ENCODE measurements around the gene ZBTB20.

The ZBTB20 gene

GRCh38 chr3:114794894-114795630 lies 352.0 kb downstream of the ZBTB20 start:
- H3K9ac ChIP-seq (ENCODE audit: low read depth, low read length), result no peak overlapping the region
- H3K4me1 ChIP-seq (ENCODE audit: insufficient read depth, low read length), result peaks cover 3% of the 10 kb centered on the region; the same call in 1 of the 2 replicates
- H3K9me3 ChIP-seq (ENCODE audit: control insufficient read depth, insufficient read depth, low read length), result no peaks in the 10 kb centered on the region
- H3K36me3 ChIP-seq (ENCODE audit: insufficient read depth, low read length), result no peaks in the 10 kb centered on the region

DNA sequence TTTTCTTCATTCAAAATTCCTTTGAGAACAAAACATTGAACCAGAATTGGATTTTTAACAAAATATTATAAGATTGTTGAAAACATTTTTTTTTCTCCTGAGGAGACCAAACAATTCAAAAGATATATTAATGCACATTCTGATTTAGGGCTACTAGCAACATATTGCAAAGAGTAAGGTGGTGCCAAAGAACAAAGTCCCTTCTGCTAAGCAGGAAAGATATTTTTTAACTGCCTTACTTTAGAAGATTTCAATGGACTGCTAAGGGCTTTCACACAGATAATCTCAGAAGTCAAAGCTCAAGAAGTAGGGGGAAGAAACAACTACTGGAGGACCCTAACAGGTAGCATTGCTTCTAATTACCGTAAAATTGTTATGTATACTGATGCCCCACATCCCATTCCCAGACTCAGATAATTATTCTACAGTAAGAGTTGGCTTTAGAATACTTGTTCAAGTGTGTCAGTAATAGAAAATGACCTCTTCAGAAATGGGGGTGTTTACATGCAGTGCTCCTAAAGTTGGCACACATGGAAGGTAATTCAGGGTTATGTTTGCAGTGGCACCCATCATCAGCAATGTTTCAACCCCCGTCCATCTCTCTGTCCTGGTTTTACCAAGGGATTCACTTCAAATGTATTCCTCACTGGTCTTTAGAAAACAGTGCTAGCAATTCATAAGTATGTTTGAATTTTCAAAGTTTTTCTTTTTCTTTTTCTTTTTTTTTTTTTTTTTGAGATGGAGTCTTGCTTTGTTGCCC lies 354.7 kb downstream of the ZBTB20 start:
- H3K36me3 ChIP-seq (ENCODE audit: insufficient read depth, low read length), result no peaks in the 10 kb centered on the region
- H3K9me3 ChIP-seq (ENCODE audit: control insufficient read depth, insufficient read depth, low read length), result no peaks in the 10 kb centered on the region
- peaks cover 3% of the 10 kb centered on the region; the same call in 1 of the 2 replicates for H3K4me1 ChIP-seq (ENCODE audit: insufficient read depth, low read length)
- no peak overlapping the region for H3K9ac ChIP-seq (ENCODE audit: low read depth, low read length)

GRCh38 chr3:114790752-114791151 lies 356.3 kb downstream of the ZBTB20 start:
- Histone ChIP-seq H3K36me3 (ENCODE audit: insufficient read depth, low read length) (no peaks in the 10 kb centered on the region), H3K9me3 (ENCODE audit: control insufficient read depth, insufficient read depth, low read length) (no peaks in the 10 kb centered on the region), H3K9ac (ENCODE audit: low read depth, low read length) (no peak overlapping the region), H3K4me1 (ENCODE audit: insufficient read depth, low read length) (peaks cover 3% of the 10 kb centered on the region; the same call in 1 of the 2 replicates)

DNA sequence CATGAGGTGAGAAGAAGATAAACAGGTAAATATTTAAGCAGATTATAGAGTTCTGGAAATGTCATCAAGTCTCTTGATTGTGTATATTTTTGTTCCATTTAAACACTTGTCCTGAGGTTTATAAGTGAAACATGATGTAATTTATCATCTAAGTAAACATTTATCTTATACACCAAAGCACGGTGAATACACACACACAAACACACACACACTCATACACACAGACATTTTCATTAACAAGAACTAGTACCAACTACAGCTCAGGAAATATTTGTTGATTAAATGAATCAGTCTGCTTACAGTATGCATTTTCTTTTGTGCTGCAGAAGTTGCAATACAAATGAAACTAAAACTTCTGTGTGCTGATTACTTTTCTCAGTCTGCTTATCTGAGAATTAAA lies 357.3 kb downstream of the ZBTB20 start:
- 0 out of 2 replicates have a peak, but pooled peaks cover under 1% of the 10 kb centered on the region for H3K4me1 ChIP-seq (ENCODE audit: insufficient read depth, low read length)
- no peaks in the 10 kb centered on the region for H3K36me3 ChIP-seq (ENCODE audit: insufficient read depth, low read length)
- H3K9me3 ChIP-seq (ENCODE audit: control insufficient read depth, insufficient read depth, low read length), result no peaks in the 10 kb centered on the region
- H3K9ac ChIP-seq (ENCODE audit: low read depth, low read length), result no peak overlapping the region

- no peak overlapping the region for H3K9ac ChIP-seq (ENCODE audit: low read depth, low read length)
- no peaks in the 10 kb centered on the region for H3K4me1 ChIP-seq (ENCODE audit: insufficient read depth, low read length)
- H3K36me3 ChIP-seq (ENCODE audit: insufficient read depth, low read length), result no peaks in the 10 kb centered on the region
- no peaks in the 10 kb centered on the region; the same call in 1 of the 2 replicates for H3K9me3 ChIP-seq (ENCODE audit: control insufficient read depth, insufficient read depth, low read length)
Observed at GRCh38 chr3:114775395-114775794, 371.7 kb downstream of the ZBTB20 start.

- Histone ChIP-seq H3K9ac (ENCODE audit: low read depth, low read length) (no peak overlapping the region), H3K36me3 (ENCODE audit: insufficient read depth, low read length) (no peaks in the 10 kb centered on the region), H3K9me3 (ENCODE audit: control insufficient read depth, insufficient read depth, low read length) (no peaks in the 10 kb centered on the region; the same call in 1 of the 2 replicates), H3K4me1 (ENCODE audit: insufficient read depth, low read length) (no peaks in the 10 kb centered on the region)
Observed at GRCh38 chr3:114770874-114771273, 376.2 kb downstream of the ZBTB20 start.

- Histone ChIP-seq H3K9me3 (ENCODE audit: control insufficient read depth, insufficient read depth, low read length) (no peaks in the 10 kb centered on the region), H3K9ac (ENCODE audit: low read depth, low read length) (no peak overlapping the region), H3K4me1 (ENCODE audit: insufficient read depth, low read length) (0 out of 2 replicates have a peak, but pooled peaks cover 4% of the 10 kb centered on the region), H3K36me3 (ENCODE audit: insufficient read depth, low read length) (no peaks in the 10 kb centered on the region)
Observed at GRCh38 chr3:114764056-114764492, 383.0 kb downstream of the ZBTB20 start.

DNA sequence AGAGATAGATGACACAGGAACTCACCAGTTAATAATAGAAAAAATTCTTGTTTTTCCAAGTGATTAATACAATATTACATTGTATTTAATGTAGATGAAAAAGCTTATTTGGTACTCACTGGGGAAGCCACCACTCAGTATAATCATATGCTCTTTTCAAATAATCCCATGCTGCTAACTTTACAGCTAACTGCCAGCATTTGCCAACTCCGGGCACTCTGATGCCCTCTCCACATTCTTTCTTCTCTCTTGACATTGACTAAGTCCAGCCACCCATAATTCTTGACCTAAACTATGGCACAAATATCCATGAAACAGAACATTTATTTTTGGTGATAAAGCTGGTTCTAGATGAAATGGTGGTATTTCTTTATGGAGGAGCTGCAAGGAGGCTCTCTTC lies 384.9 kb downstream of the ZBTB20 start:
- H3K9me3 ChIP-seq (ENCODE audit: control insufficient read depth, insufficient read depth, low read length), result no peaks in the 10 kb centered on the region
- H3K4me1 ChIP-seq (ENCODE audit: insufficient read depth, low read length), result 0 out of 2 replicates have a peak, but pooled peaks cover 7% of the 10 kb centered on the region
- H3K36me3 ChIP-seq (ENCODE audit: insufficient read depth, low read length), result no peaks in the 10 kb centered on the region
- H3K9ac ChIP-seq (ENCODE audit: low read depth, low read length), result no peak overlapping the region

DNA sequence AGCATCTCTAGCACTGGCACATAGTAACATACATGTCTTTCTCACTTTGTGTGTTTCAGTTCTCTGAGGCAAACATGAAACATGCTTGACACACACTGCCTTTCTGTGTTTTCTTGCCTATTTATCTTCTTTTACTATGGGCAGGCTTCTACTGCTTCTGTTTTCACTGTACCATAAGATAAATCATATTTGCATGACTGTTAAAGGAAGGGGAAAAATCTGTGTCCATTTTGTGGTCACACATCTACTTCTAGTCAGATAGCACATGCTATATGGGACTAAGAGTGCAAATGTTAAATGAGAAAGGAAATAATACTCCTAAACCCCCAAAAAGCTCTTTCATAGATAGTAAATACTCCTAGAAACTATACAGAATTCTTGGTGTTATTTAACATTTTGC lies 386.4 kb downstream of the ZBTB20 start:
- Histone ChIP-seq H3K9ac (ENCODE audit: low read depth, low read length) (no peak overlapping the region), H3K9me3 (ENCODE audit: control insufficient read depth, insufficient read depth, low read length) (no peaks in the 10 kb centered on the region), H3K36me3 (ENCODE audit: insufficient read depth, low read length) (no peaks in the 10 kb centered on the region), H3K4me1 (ENCODE audit: insufficient read depth, low read length) (0 out of 2 replicates have a peak, but pooled peaks cover 7% of the 10 kb centered on the region)

GRCh38 chr3:114758831-114759699 lies 388.0 kb downstream of the ZBTB20 start:
- H3K36me3 ChIP-seq (ENCODE audit: insufficient read depth, low read length), result no peaks in the 10 kb centered on the region
- 0 out of 2 replicates have a peak, but pooled peaks cover 7% of the 10 kb centered on the region for H3K4me1 ChIP-seq (ENCODE audit: insufficient read depth, low read length)
- H3K9ac ChIP-seq (ENCODE audit: low read depth, low read length), result no peak overlapping the region
- H3K9me3 ChIP-seq (ENCODE audit: control insufficient read depth, insufficient read depth, low read length), result no peaks in the 10 kb centered on the region

- 0 out of 2 replicates have a peak, but pooled peaks cover 12% of the 10 kb centered on the region for H3K4me1 ChIP-seq (ENCODE audit: insufficient read depth, low read length)
- no peak overlapping the region for H3K9ac ChIP-seq (ENCODE audit: low read depth, low read length)
- no peaks in the 10 kb centered on the region for H3K36me3 ChIP-seq (ENCODE audit: insufficient read depth, low read length)
- H3K9me3 ChIP-seq (ENCODE audit: control insufficient read depth, insufficient read depth, low read length), result no peaks in the 10 kb centered on the region
Observed at GRCh38 chr3:114756506-114757279, 390.4 kb downstream of the ZBTB20 start.

DNA sequence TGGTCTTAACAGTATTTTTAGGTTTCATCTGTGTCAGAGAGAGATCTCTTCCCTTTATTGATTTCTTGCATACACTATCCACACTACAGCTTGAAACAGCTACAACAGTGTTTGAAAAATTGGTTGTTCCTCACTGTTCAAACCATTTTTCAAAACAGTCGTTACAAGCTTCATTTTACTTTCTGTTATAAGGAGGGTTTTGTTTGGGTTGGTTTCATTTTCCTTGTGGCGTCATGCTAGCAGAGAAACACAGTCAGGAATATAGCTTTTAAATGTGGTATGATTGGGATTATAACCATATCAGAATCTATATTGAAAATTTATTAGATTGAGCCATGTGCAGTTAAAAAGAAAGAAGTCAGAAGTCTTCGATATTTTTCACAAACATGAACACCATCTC lies 400.6 kb downstream of the ZBTB20 start:
- Histone ChIP-seq H3K36me3 (ENCODE audit: insufficient read depth, low read length) (no peaks in the 10 kb centered on the region), H3K9ac (ENCODE audit: low read depth, low read length) (no peak overlapping the region), H3K4me1 (ENCODE audit: insufficient read depth, low read length) (no peaks in the 10 kb centered on the region), H3K9me3 (ENCODE audit: control insufficient read depth, insufficient read depth, low read length) (no peaks in the 10 kb centered on the region)

DNA sequence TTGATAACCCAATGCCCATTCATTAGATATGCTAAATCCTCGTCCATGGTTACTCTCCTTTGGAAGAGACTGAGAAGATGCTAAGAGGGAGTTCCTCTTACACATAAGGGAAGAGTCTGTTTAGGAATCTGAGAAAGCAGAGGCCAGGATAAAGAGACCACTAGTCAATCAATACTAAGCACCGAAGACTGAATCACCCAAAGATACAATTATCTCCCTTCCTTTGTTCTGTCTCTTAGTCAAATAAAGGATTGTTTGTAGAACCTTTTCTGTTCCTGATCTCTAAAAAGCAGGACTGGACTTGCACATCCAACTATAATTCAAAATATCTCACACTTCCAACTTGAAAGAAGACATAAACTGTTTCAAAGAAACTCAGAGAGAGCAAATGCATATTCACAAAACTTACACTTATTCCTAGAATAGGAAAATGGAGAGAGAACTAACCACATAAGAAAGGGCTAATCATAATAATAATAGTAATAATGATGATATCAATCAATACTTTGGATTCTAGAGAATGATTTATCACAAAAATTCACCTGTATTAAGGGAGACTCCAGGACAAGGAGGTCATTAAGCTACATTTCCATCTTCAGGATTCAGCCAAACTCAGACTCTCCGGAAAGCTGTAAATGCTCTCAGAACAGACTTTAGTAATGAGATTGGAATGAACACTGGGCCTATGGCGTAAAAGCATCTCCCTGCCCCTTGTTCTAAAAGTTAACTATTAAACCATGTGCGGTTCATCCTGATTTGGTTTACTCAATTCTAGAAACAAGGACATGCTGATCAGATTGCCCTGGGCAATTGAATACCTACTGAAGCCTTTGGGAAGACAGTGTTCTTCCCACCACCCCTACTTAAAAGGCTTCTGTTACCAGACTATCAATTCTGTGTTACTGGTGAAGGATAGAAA lies 401.5 kb downstream of the ZBTB20 start:
- no peaks in the 10 kb centered on the region for H3K9me3 ChIP-seq (ENCODE audit: control insufficient read depth, insufficient read depth, low read length)
- H3K4me1 ChIP-seq (ENCODE audit: insufficient read depth, low read length), result no peaks in the 10 kb centered on the region
- H3K36me3 ChIP-seq (ENCODE audit: insufficient read depth, low read length), result no peaks in the 10 kb centered on the region
- H3K9ac ChIP-seq (ENCODE audit: low read depth, low read length), result no peak overlapping the region

Measured in ES-I3 (cell line).